HepG2 (cell line): Measurements from ENCODE around the gene INO80E. TPM values are rescaled to one million over a fixed set of nuclear protein-coding genes. Genes with fewer than 3 reads are reported as not detected.

ENCODE experiments used
- ATAC-seq: fragments of 200-7000 bp; cut with Tn5 transposase; 3 replicates; pipeline ENCODE4 v1.9.1; 2020; ENCODE audit warnings: mild to moderate bottlenecking, moderate library complexity
- BruUV-seq: library from RNA; stranded (reverse); fragments of 400-500 nt; replicated peaks from 2 replicates; lab custom pipeline; 2021; lab: Mats Ljungman, UMichigan
- CTCF ChIA-PET: fragments of 300-600 bp; formaldehyde crosslinking; extraction: SDS; loops from one replicate; lab custom pipeline; 2021; ENCODE audit warnings: low total read pairs, inconsistent platforms, low intra/inter-chr PET ratio; lab: Yijun Ruan, JAX
- POLR2A ChIA-PET: fragments of 350-600 bp; sonication (Branson Sonifier 250); formaldehyde crosslinking; loops from one replicate; lab custom pipeline; 2020; ENCODE audit warnings: antibody characterized with exemption, inconsistent platforms; lab: Yijun Ruan, JAX
- DNase-seq: peaks from one replicate; pipeline ENCODE4 v3.0.0-alpha.2; 2015; ENCODE audit warnings: low spot score
- FAIRE-seq: peaks from 3 replicates; lab custom pipeline; 2011; peaks lifted over from hg19 to GRCh38; lab: Jason Lieb, UNC
- H2AFZ ChIP-seq: one replicate; pipeline ENCODE4 v1.6.1; 2011; ENCODE audit warnings: low read length, inconsistent platforms
- H3K27ac ChIP-seq: fragments of 300-600 bp; 3 replicates; pipeline ENCODE4 v1.8.0; 2011; ENCODE audit warnings: mixed run types, mild to moderate bottlenecking, mixed read lengths, low read length, inconsistent platforms; ENCODE audit not compliant: insufficient read depth; ENCODE audit errors: extremely low read length
- H3K27me3 ChIP-seq, 2 experiments: fragments of 200-600 bp in 1 of 2; 2 replicates in 1 of 2; 3 replicates in 1 of 2; pipeline versions ENCODE4 v1.6.0 to v1.8.0; 2011; ENCODE audit warnings: low read length in 2 of 2, mild to moderate bottlenecking in 2 of 2, moderate library complexity in 2 of 2, inconsistent platforms in 1 of 2; ENCODE audit not compliant: insufficient read depth in 2 of 2, control insufficient read depth in 1 of 2
- H3K36me3 ChIP-seq, 2 experiments: fragments of 200-600 bp in 1 of 2; replicated peaks in 1 of 2; 2 replicates in 1 of 2; 3 replicates in 1 of 2; pipeline versions ENCODE4 v1.5.1 to v1.8.0; 2011; ENCODE audit warnings: low read length in 2 of 2, inconsistent platforms in 1 of 2; ENCODE audit not compliant: insufficient read depth in 2 of 2, control insufficient read depth in 1 of 2
- H3K4me1 ChIP-seq: 2 replicates; pipeline ENCODE4 v1.5.1; 2012; ENCODE audit warnings: low read length, inconsistent platforms; ENCODE audit not compliant: insufficient read depth
- H3K4me2 ChIP-seq: 2 replicates; pipeline ENCODE4 v1.6.0; 2011; ENCODE audit warnings: low read depth, low read length, inconsistent platforms
- H3K4me3 ChIP-seq, 3 experiments: fragments of 200-600 bp in 1 of 3; sonication (generic), shearing (Covaris generic) in 1 of 3; replicated peaks in 1 of 3; 2 replicates each; pipeline ENCODE4 v1.5.1; 2011 to 2016; ENCODE audit warnings: low read length in 3 of 3, inconsistent platforms in 2 of 3, low read depth in 2 of 3, mild to moderate bottlenecking in 2 of 3, control low read depth in 1 of 3, mixed read lengths in 1 of 3; ENCODE audit not compliant: insufficient read depth in 1 of 3
- H3K79me2 ChIP-seq: one replicate; pipeline ENCODE4 v1.6.1; 2011; ENCODE audit warnings: low read length, inconsistent platforms; ENCODE audit not compliant: insufficient read depth
- H3K9ac ChIP-seq: 2 replicates; pipeline ENCODE4 v1.6.0; 2011; ENCODE audit warnings: mild to moderate bottlenecking, low read depth, low read length, inconsistent platforms; ENCODE audit not compliant: insufficient read depth
- H3K9me3 ChIP-seq: 2 replicates; pipeline ENCODE4 v1.5.1; 2012; ENCODE audit warnings: mild to moderate bottlenecking, low read length
- H4K20me1 ChIP-seq: 2 replicates; pipeline ENCODE4 v1.6.0; 2011; ENCODE audit warnings: inconsistent platforms, mild to moderate bottlenecking, low read length, moderate library complexity; ENCODE audit not compliant: insufficient read depth
- ARHGAP35 ChIP-seq: sonication (generic); formaldehyde crosslinking; IDR thresholded peaks from 2 replicates; pipeline ENCODE4 v1.9.0; 2022; ENCODE audit warnings: mild to moderate bottlenecking, inconsistent platforms, moderate library complexity, missing genetic modification reagents, borderline replicate concordance
- MTA3 ChIP-seq: sonication (generic); formaldehyde crosslinking; IDR thresholded peaks from 2 replicates; pipeline ENCODE4 v1.4.0; 2020; ENCODE audit warnings: missing genetic modification reagents
- NR2C2 ChIP-seq: sonication (generic); formaldehyde crosslinking; IDR thresholded peaks from 2 replicates; pipeline ENCODE4 v1.4.0; 2020; ENCODE audit warnings: missing genetic modification reagents, mild to moderate bottlenecking, moderate library complexity, borderline replicate concordance
- TCF7L2 ChIP-seq: IDR thresholded peaks from 2 replicates; pipeline ENCODE4 v1.6.1; 2011; ENCODE audit warnings: mild to moderate bottlenecking, low read depth, low read length, moderate library complexity
- ZNF296 ChIP-seq: sonication (generic); formaldehyde crosslinking; conservative IDR thresholded peaks from 2 replicates; pipeline ENCODE4 v1.5.0; 2020; ENCODE audit warnings: mild to moderate bottlenecking, missing genetic modification reagents
- ZNF530 ChIP-seq: sonication (generic); formaldehyde crosslinking; IDR thresholded peaks from 2 replicates; pipeline ENCODE4 v1.5.0; 2020; ENCODE audit warnings: low read depth, mild to moderate bottlenecking, missing genetic modification reagents
- ZNF614 ChIP-seq: IDR thresholded peaks from 2 replicates; pipeline ENCODE4 v1.6.1; 2018; ENCODE audit warnings: missing biosample characterization, missing genetic modification reagents, inconsistent platforms, borderline replicate concordance
- ZNF709 ChIP-seq: sonication (generic); formaldehyde crosslinking; IDR thresholded peaks from 2 replicates; pipeline ENCODE4 v1.5.0; 2020; ENCODE audit warnings: mild to moderate bottlenecking, missing genetic modification reagents
- ZNF749 ChIP-seq: sonication (generic); formaldehyde crosslinking; IDR thresholded peaks from 2 replicates; pipeline ENCODE4 v1.8.0; 2022; ENCODE audit warnings: mild to moderate bottlenecking, missing genetic modification reagents, moderate library complexity, borderline replicate concordance
- WGBS: methylation state at CpG from one replicate; pipeline ENCODE4 v1.1.6; 2017; ENCODE audit warnings: low lambda C conversion rate; 5-methylcytosine and 5-hydroxymethylcytosine counted together
- in situ Hi-C: cut with HindIII; loops from 2 replicates; pipeline ENCODE4 v1.10.0; 2017; ENCODE audit warnings: low pct_unique_long_range_greater_than_20kb; ENCODE audit not compliant: extremely low pct_ligation_motif_present
- intact Hi-C: fragments of 100-400 bp; cut with micrococcal nuclease; formaldehyde crosslinking; loops from one replicate; pipeline ENCODE4 v1.10.0; 2022; ENCODE audit not compliant: unreplicated experiment
- polyA plus RNA-seq, 8 experiments: library from polyadenylated mRNA; depleted of rRNA in 3 of 8; stranded (reverse) in 7 of 8; unstranded in 1 of 8; fragments of >200 nt; fragmentation: Illumina TruSeq in 4 of 8; extraction: Trizol in 4 of 8; gene quantifications; 2 replicates each; pipeline versions ENCODE4 v1.2.1 to v1.2.3, GENCODE V29; 2011 to 2016; ENCODE audit warnings: low read depth in 4 of 8, missing spikeins in 1 of 8, mixed read lengths in 1 of 8; ENCODE audit not compliant: insufficient read depth in 1 of 8
- total RNA-seq, 5 experiments: library from RNA; depleted of rRNA; stranded (reverse); fragments of >200 nt; fragmentation: Illumina TruSeq; extraction: Trizol; gene quantifications; 2 replicates each; pipeline ENCODE4 v1.2.3, GENCODE V29; 2016; ENCODE audit warnings: low read depth in 1 of 5
- TF ChIP-seq, protein P1 (sequence below): sonication (generic); formaldehyde crosslinking; IDR thresholded peaks from 2 replicates; pipeline ENCODE4 v1.4.0; 2020; ENCODE audit warnings: missing genetic modification reagents

INO80E gene
- total and polyA plus RNA-seq, 2 of the 13 experiments (the other 11 are each of a cell fraction or from before 2014, with no cell fraction given), result 25.8 to 45.6 TPM

DNA sequence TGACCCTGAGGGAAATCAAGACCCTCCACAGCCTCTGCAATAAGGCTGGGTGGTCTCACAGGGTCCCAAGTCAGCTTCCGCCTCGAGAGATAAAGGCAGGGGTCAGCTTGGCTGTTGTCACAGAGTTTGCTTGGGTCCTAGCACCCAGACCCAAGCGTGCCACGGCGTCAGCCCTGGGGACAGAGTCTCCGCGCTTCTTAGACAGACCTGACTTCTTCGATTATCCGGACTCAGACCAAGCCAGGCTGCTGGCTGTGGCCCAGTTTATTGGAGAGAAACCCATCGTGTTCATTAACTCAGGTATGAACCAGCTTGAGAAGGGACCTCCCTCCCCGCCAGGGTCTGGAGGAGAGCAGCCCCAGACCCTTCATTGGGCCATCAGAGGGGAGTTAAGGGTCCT, 27.5 kb downstream of the INO80E start:
- Histone ChIP-seq H3K4me3 (no peak overlapping the region), H3K9me3 (no peaks in the 10 kb centered on the region), H2AFZ (no peak overlapping the region), H3K4me1 (peaks cover 10% of the 10 kb centered on the region; the same call in 1 of the 2 replicates), H3K27ac (no peak overlapping the region), H4K20me1 (no peaks in the 10 kb centered on the region), H3K36me3 (no peaks in the 10 kb centered on the region), H3K79me2 (no peaks in the 10 kb centered on the region), H3K9ac (no peak overlapping the region), H3K4me2 (no peak overlapping the region), H3K27me3 (peaks cover 30 to 75% of the 10 kb centered on the region in 2 experiments)
- BruUV-seq, result no TSS peak
- in situ Hi-C loops, result no loop called here
- TF ChIP-seq ZNF614 (no peak), MTA3 (CRISPR knock-in tag) (no peak), TCF7L2 (no peak), ARHGAP35 (CRISPR knock-in tag) (no peak), ZNF709 (CRISPR knock-in tag) (no peak), ZNF749 (CRISPR knock-in tag) (no peak), NR2C2 (CRISPR knock-in tag) (no peak)
- ATAC-seq (no peak), DNase-seq (no peak), FAIRE-seq (no peak)
- ChIA-PET CTCF (interaction anchor here (1.3 kb wide), 1 partner anchor 160 kb away, joined by 3 read pairs; the partner anchor contains the start of gene CDIPT), POLR2A (no interaction called here)
- intact Hi-C loops, result no loop called here
- WGBS, result 38% methylated on average over 10 of the region's 11 CpGs

DNA sequence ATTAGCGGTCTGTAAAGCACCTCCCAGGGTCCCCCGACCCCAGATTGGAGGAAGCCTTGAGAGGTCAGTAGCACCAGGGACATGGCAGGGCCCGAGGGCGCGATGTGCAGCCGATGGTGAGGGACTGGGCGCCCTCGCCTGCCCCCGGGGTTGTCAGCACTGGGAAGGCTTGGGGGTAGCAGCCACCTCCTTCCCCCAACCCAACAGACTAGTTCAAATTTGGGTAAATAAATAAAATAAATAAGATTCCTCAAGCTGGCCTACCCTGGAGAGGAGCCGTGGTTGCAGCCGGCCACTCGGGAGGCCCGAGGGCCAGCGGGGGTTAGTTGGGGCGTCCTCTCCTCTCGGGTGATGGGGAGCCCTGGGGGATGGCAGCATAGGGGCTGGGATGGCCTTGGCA, 28.4 kb downstream of the INO80E start:
- 15% methylated on average over 16 of the region's 16 CpGs for whole genome bisulfite sequencing
- Histone ChIP-seq H3K4me3 (no peak overlapping the region), H3K27me3 (peaks cover 33 to 78% of the 10 kb centered on the region in 2 experiments), H3K4me2 (no peak overlapping the region), H4K20me1 (no peaks in the 10 kb centered on the region), H2AFZ (no peak overlapping the region), H3K27ac (no peak overlapping the region), H3K36me3 (no peaks in the 10 kb centered on the region), H3K9me3 (no peaks in the 10 kb centered on the region)
- in situ Hi-C loops, result no loop called here
- FAIRE-seq, result no peak
- no peak for ATAC-seq
- no TSS peak for BruUV-seq
- POLR2A ChIA-PET, result no interaction called here
- TF ChIP-seq ZNF296 (no peak), ZNF530 (CRISPR knock-in tag) (no peak)
- TF ChIP-seq, protein P1, sequence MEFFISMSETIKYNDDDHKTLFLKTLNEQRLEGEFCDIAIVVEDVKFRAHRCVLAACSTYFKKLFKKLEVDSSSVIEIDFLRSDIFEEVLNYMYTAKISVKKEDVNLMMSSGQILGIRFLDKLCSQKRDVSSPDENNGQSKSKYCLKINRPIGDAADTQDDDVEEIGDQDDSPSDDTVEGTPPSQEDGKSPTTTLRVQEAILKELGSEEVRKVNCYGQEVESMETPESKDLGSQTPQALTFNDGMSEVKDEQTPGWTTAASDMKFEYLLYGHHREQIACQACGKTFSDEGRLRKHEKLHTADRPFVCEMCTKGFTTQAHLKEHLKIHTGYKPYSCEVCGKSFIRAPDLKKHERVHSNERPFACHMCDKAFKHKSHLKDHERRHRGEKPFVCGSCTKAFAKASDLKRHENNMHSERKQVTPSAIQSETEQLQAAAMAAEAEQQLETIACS (CRISPR knock-in tag), result no peak
- TF ChIP-seq, all 625 proteins: peak for 0
- H3K4me1 ChIP-seq, result peaks cover 10% of the 10 kb centered on the region; the same call in 1 of the 2 replicates
- no peak overlapping the region for H3K9ac ChIP-seq
- H3K79me2 ChIP-seq, result no peaks in the 10 kb centered on the region
- intact Hi-C loops, result no loop called here
- CTCF ChIA-PET, result interaction anchor here (1.3 kb wide), 1 partner anchor 161 kb away, joined by 3 read pairs; the partner anchor contains the start of gene CDIPT
- DNase-seq, result no peak
